Tibial nerve (tissue), 4 donors: ENCODE results near the gene MRPL17. TPM values are rescaled to one million over a fixed set of nuclear protein-coding genes. Genes with fewer than 3 reads are reported as not detected.

Source experiments
- DNase-seq, 2 donors: peaks; one replicate each; pipeline ENCODE4 v3.0.0-alpha.2; 2019; ENCODE audit warnings: low spot score in 2 of 2
- H3K27ac ChIP-seq, 4 donors: fragments of 200-600 bp; sonication (generic) in 3 of 4; one replicate each; pipeline ENCODE4 v1.5.1; 2017 to 2019; ENCODE audit warnings: mild to moderate bottlenecking in 1 of 4
- H3K27me3 ChIP-seq, 2 donors: fragments of 200-600 bp; sonication (generic) in 1 of 2; one replicate each; pipeline versions ENCODE4 v1.5.1 to v1.6.0; 2017 to 2019
- H3K36me3 ChIP-seq, 3 donors: fragments of 200-600 bp; sonication (generic); one replicate each; pipeline ENCODE4 v1.5.1; 2018 to 2019
- H3K4me1 ChIP-seq, 4 donors: fragments of 200-600 bp; sonication (generic) in 3 of 4; one replicate each; pipeline ENCODE4 v1.5.1; 2017 to 2019
- H3K4me3 ChIP-seq, 4 donors: fragments of 200-600 bp; sonication (generic) in 3 of 4; one replicate each; pipeline ENCODE4 v1.5.1; 2017 to 2019; ENCODE audit warnings: mild to moderate bottlenecking in 1 of 4, moderate library complexity in 1 of 4
- H3K9me3 ChIP-seq, 4 donors: fragments of 200-600 bp; sonication (generic) in 3 of 4; one replicate each; pipeline ENCODE4 v1.5.1; 2017 to 2019
- EP300 ChIP-seq, 2 donors: sonication (generic); formaldehyde crosslinking; IDR thresholded peaks; one replicate each; pipeline ENCODE4 v1.6.1; 2017; ENCODE audit warnings: antibody characterized with exemption in 2 of 2, mild to moderate bottlenecking in 1 of 2
- POLR2A ChIP-seq, 2 donors: fragments of 450-650 bp; IDR thresholded peaks; one replicate each; pipeline ENCODE4 v1.6.1; 2017; ENCODE audit warnings: antibody characterized with exemption in 2 of 2, mild to moderate bottlenecking in 2 of 2, moderate library complexity in 2 of 2
- WGBS, 2 donors: methylation state at CpG; one replicate each; pipeline ENCODE4 v1.1.5; 2018; 5-methylcytosine and 5-hydroxymethylcytosine counted together
- total RNA-seq, 4 donors: library from RNA; depleted of rRNA; stranded (reverse); fragments of >200 nt; gene quantifications; one replicate each; pipeline ENCODE4 v1.1.0, GENCODE V29; 2016
- TF ChIP-seq, protein P1 (sequence below), 5 experiments: fragments of 200-600 bp in 3 of 5; fragments of 450-650 bp in 2 of 5; sonication (generic) in 3 of 5; IDR thresholded peaks; one replicate each; pipeline ENCODE4 v1.5.1; 2016 to 2019; ENCODE audit warnings: antibody characterized with exemption in 5 of 5, mild to moderate bottlenecking in 3 of 5, moderate library complexity in 2 of 5

The MRPL17 gene
- total RNA-seq, 4 donors from 2014 or later = 17.3 to 24.6 (median 21.6) TPM

DNA sequence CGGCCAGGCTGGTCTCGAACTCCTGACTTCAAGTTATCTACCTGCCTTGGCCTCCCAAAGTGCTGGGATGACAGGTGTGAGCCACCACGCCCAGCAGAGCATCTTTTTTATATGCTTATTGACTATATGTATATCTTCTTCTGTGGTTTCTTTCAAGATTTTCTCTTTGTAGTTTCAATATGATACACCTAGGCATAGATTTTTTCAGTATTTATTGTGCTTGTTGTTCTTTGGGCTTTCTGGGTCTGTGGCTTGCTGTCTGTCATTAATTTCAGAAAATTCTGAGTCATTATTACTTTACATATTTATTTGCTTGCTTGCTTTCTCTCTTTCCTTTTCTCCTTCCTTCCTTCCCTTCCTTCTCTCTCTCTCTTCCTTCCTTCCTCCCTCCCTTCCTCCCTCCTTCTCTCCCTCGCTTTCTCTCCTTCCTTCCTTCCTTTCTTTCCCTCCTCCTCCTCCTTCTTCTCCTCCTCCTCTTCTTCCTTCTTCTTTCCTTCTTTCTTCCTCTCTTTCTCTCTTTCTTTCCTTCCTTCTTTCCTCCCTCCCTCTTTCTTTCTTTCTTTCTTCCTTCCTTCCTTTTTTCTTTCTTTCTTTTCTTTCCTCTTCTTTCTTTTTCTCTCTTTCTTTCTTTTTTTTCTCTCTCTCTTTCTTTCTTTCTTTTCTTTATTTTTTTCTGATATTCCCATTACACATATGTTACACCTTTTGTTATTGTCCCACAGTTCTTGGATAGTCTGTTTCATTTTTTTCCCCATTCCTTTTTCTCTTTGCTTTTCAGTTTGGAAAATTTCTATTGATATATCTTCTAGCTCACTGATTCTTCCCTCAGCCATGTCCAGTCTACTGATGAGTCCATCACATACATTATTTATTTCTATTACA is 16.6 kb downstream of the MRPL17 start:
- Histone ChIP-seq H3K9me3 (no peaks in the 10 kb centered on the region), H3K4me3 (no peak overlapping the region), H3K27me3 (no peaks in the 10 kb centered on the region), H3K4me1 (no peaks in the 10 kb centered on the region), H3K27ac (no peak overlapping the region), H3K36me3 (no peaks in the 10 kb centered on the region)
- 88 to 95% methylated on average over 4 of the region's 4 CpGs for WGBS, 2 donors
- no peak for DNase-seq
- TF ChIP-seq POLR2A (IDR thresholded peaks at IDR 0.05) (no peak), EP300 (IDR thresholded peaks at IDR 0.05) (no peak)
- TF ChIP-seq, protein P1, sequence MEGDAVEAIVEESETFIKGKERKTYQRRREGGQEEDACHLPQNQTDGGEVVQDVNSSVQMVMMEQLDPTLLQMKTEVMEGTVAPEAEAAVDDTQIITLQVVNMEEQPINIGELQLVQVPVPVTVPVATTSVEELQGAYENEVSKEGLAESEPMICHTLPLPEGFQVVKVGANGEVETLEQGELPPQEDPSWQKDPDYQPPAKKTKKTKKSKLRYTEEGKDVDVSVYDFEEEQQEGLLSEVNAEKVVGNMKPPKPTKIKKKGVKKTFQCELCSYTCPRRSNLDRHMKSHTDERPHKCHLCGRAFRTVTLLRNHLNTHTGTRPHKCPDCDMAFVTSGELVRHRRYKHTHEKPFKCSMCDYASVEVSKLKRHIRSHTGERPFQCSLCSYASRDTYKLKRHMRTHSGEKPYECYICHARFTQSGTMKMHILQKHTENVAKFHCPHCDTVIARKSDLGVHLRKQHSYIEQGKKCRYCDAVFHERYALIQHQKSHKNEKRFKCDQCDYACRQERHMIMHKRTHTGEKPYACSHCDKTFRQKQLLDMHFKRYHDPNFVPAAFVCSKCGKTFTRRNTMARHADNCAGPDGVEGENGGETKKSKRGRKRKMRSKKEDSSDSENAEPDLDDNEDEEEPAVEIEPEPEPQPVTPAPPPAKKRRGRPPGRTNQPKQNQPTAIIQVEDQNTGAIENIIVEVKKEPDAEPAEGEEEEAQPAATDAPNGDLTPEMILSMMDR (IDR thresholded peaks at IDR 0.05) = no peak

DNA sequence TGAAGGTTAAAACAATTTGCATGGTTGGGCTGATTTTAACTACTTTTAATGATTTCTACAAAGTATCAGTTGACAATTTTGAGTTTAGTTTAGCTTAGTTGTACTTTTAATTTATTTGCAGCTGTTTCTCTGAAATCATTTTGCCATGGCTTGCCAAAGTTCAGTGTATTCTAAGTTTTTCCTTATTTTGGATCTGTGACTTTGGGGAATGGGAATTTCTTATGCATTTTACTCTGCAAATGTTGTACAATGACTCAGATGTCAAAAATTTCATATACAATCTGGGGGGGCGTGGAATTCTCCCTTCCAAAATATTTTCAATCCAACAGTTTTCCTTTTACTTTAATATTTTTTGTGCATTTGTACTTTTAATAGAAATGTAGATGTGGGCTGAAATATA is 18.6 kb downstream of the MRPL17 start:
- TF ChIP-seq, protein P1 (IDR thresholded peaks at IDR 0.05) = no peak
- no peak for TF ChIP-seq EP300 (IDR thresholded peaks at IDR 0.05)
- no peak for TF ChIP-seq POLR2A (IDR thresholded peaks at IDR 0.05)
- Histone ChIP-seq H3K27me3 (no peaks in the 10 kb centered on the region), H3K9me3 (no peaks in the 10 kb centered on the region), H3K27ac (no peak overlapping the region), H3K4me3 (no peak overlapping the region), H3K4me1 (no peaks in the 10 kb centered on the region), H3K36me3 (no peaks in the 10 kb centered on the region)
- WGBS, 2 donors = 0% methylated on average over 1 of the region's 1 CpG
- DNase-seq = no peak

DNA sequence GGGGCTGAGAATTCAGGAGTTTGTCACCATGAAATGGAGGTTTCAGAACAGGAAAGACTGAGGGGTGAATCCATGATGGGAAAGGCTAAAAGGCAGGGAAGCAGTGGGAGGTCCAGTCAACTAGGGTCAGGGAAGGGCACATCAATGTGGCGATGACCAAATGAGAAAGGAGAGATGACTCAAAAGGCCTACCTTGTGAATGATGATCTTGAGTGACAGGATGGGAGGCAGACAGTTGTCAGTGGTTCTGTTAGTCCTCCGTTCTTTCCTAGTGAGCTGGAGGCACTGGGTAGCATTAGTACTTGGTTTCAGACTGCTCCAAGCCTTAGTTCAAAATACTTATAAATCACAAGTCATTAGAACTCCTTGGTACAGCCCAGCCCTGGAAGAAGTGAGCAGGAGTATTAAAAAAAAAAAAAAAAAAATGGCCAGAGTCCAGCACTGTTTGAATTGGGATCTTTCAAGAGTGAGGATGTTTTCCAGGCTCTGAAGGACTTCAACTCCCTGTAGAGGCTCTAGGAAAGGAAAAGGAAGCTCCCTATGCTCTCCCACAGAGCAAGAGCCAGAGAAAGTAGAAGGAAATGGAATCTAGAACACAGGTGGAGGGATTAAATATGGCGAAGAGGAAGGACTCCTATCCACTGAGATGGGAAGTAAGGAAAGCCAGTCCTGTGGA is 19.2 kb downstream of the MRPL17 start:
- DNase-seq = no peak
- H3K4me3 ChIP-seq = no peak overlapping the region
- H3K27me3 ChIP-seq = no peaks in the 10 kb centered on the region
- WGBS, 2 donors = 58 to 59% methylated on average over 3 of the region's 3 CpGs
- H3K9me3 ChIP-seq = no peaks in the 10 kb centered on the region
- H3K36me3 ChIP-seq = no peaks in the 10 kb centered on the region
- H3K4me1 ChIP-seq = no peaks in the 10 kb centered on the region
- no peak overlapping the region for H3K27ac ChIP-seq
- TF ChIP-seq, protein P1 (IDR thresholded peaks at IDR 0.05) = no peak
- TF ChIP-seq POLR2A (IDR thresholded peaks at IDR 0.05) (no peak), EP300 (IDR thresholded peaks at IDR 0.05) (no peak)

DNA sequence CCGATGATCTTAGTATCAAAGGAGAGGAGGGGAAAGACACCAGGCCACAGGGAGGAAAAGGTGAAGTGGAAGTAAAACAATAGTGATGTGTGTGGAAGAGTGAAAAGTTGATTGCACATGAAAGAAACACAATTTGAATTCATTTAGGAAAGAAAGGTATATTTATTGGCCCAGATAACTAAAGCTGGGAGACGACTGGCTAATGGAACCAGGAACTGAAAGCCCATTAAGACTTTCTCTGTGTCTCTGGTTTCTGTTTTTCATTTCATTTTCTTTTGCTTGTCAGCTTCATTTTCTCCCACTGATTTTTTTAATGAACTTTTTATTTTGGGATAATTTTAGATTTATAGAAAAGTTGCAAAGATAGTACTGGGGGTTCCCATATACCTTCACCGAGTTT is 22.4 kb downstream of the MRPL17 start:
- peaks cover 0 to 14% of the 10 kb centered on the region in 2 donors for H3K27me3 ChIP-seq
- DNase-seq = no peak
- WGBS, 2 donors = 86 to 91% methylated on average over 3 of the region's 3 CpGs
- TF ChIP-seq, protein P1 (IDR thresholded peaks at IDR 0.05) = no peak
- TF ChIP-seq POLR2A (IDR thresholded peaks at IDR 0.05) (no peak), EP300 (IDR thresholded peaks at IDR 0.05) (no peak)
- no peak overlapping the region for H3K27ac ChIP-seq
- no peaks in the 10 kb centered on the region for H3K9me3 ChIP-seq
- no peaks in the 10 kb centered on the region for H3K36me3 ChIP-seq
- H3K4me3 ChIP-seq = no peak overlapping the region
- peaks cover 0 to 7% (median 0%) of the 10 kb centered on the region in 4 donors for H3K4me1 ChIP-seq

DNA sequence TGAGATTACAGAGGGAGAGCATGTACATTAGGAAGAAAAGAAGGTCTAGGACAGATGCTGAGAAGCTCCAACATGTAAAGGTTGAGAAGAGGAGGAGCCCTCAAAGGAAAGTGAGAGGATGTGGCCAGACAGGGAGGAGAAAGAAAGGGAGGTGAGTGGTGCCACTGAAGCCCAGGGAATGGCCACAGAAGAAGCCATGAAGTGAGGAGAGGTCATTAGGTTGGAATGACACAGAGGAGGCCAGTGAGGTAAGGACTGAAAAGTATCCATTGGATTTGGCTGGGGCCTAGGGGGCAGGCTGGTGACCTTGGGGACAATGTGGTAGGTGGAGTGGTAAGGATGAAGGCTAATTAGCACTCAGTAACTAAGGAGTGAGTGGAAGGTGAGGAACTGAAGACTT is 24.5 kb downstream of the MRPL17 start:
- Histone ChIP-seq H3K9me3 (no peaks in the 10 kb centered on the region), H3K27ac (no peak overlapping the region), H3K36me3 (no peaks in the 10 kb centered on the region), H3K4me1 (peaks cover 0 to 23% (median 2%) of the 10 kb centered on the region in 4 donors), H3K4me3 (no peak overlapping the region), H3K27me3 (peaks cover 0 to 17% of the 10 kb centered on the region in 2 donors)
- TF ChIP-seq EP300 (IDR thresholded peaks at IDR 0.05) (no peak), POLR2A (IDR thresholded peaks at IDR 0.05) (no peak)
- no peak for DNase-seq
